LNCAP (cell line): Measurements from ENCODE around the gene GRID1.

Experiments
- CTCF ChIP-seq: fragments of 450-650 bp; IDR thresholded peaks from 2 replicates; pipeline ENCODE4 v1.5.1; 2017; ENCODE audit warnings: mild to moderate bottlenecking

The GRID1 gene

GRCh38 chr10:86202226-86202735, 164.3 kb downstream of the GRID1 start:
- no peak for TF ChIP-seq CTCF

- TF ChIP-seq CTCF, result no peak
Observed at GRCh38 chr10:86200867-86201266, 165.7 kb downstream of the GRID1 start.

- no peak for TF ChIP-seq CTCF
Observed at GRCh38 chr10:86200269-86200668, 166.3 kb downstream of the GRID1 start.

GRCh38 chr10:86199041-86199440, 167.6 kb downstream of the GRID1 start:
- no peak for TF ChIP-seq CTCF

- TF ChIP-seq CTCF, result no peak
Observed at GRCh38 chr10:86198271-86198670, 168.3 kb downstream of the GRID1 start.

GRCh38 chr10:86197166-86197790, 169.3 kb downstream of the GRID1 start:
- TF ChIP-seq CTCF, result no peak

GRCh38 chr10:86195521-86196157, 171.0 kb downstream of the GRID1 start:
- TF ChIP-seq CTCF, result no peak
